Measurements from ENCODE around the gene WDR81.
"Not testable (repeated sequence)": the region's sequence is repeated elsewhere in the genome, so short reads cannot be mapped to it uniquely, and the experiment has no call there.

The WDR81 gene

GRCh38 chr17:1735834-1736347 lies 11.4 kb downstream of the WDR81 start:
- CTCF ChIA-PET = interaction anchor here (0.8 kb wide), 1 partner anchor 20 kb away, joined by 3 read pairs; no protein-coding TSS in a partner anchor
- no peak for DNase-seq (ENCODE audit: extremely low spot score)
- POLR2A ChIA-PET = no interaction called here
- TF ChIP-seq ZNF384 (IDR thresholded peaks at IDR 0.05) = no peak
- TF ChIP-seq L3MBTL2 (conservative IDR thresholded peaks at IDR 0.05) = no peak
- no peak for TF ChIP-seq CTBP1 (IDR thresholded peaks at IDR 0.05; ENCODE audit: borderline replicate concordance)
- TF ChIP-seq, protein P1, sequence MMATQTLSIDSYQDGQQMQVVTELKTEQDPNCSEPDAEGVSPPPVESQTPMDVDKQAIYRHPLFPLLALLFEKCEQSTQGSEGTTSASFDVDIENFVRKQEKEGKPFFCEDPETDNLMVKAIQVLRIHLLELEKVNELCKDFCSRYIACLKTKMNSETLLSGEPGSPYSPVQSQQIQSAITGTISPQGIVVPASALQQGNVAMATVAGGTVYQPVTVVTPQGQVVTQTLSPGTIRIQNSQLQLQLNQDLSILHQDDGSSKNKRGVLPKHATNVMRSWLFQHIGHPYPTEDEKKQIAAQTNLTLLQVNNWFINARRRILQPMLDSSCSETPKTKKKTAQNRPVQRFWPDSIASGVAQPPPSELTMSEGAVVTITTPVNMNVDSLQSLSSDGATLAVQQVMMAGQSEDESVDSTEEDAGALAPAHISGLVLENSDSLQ (IDR thresholded peaks at IDR 0.05) = no peak
- no peak for TF ChIP-seq SP1 (IDR thresholded peaks at IDR 0.05)
- TF ChIP-seq FOXA1 (IDR thresholded peaks at IDR 0.05) = no peak
- TF ChIP-seq ARNT (IDR thresholded peaks at IDR 0.05) = no peak
- no peak for TF ChIP-seq ELF4 (IDR thresholded peaks at IDR 0.05)
- TF ChIP-seq LEF1 (IDR thresholded peaks at IDR 0.05; ENCODE audit: borderline replicate concordance) = no peak
- TF ChIP-seq FOXM1 (IDR thresholded peaks at IDR 0.05; ENCODE audit: borderline replicate concordance) = no peak
- no peak for TF ChIP-seq TARDBP (IDR thresholded peaks at IDR 0.05)
- no peak for TF ChIP-seq NFRKB (IDR thresholded peaks at IDR 0.05)
- TF ChIP-seq BHLHE40 (IDR thresholded peaks at IDR 0.05; ENCODE audit: borderline replicate concordance) = no peak
- no peak for TF ChIP-seq HDGF (IDR thresholded peaks at IDR 0.05; ENCODE audit: borderline replicate concordance)
- TF ChIP-seq FOXK2 (IDR thresholded peaks at IDR 0.05) = no peak
- TF ChIP-seq SUZ12 (IDR thresholded peaks at IDR 0.05) = no peak

DNA sequence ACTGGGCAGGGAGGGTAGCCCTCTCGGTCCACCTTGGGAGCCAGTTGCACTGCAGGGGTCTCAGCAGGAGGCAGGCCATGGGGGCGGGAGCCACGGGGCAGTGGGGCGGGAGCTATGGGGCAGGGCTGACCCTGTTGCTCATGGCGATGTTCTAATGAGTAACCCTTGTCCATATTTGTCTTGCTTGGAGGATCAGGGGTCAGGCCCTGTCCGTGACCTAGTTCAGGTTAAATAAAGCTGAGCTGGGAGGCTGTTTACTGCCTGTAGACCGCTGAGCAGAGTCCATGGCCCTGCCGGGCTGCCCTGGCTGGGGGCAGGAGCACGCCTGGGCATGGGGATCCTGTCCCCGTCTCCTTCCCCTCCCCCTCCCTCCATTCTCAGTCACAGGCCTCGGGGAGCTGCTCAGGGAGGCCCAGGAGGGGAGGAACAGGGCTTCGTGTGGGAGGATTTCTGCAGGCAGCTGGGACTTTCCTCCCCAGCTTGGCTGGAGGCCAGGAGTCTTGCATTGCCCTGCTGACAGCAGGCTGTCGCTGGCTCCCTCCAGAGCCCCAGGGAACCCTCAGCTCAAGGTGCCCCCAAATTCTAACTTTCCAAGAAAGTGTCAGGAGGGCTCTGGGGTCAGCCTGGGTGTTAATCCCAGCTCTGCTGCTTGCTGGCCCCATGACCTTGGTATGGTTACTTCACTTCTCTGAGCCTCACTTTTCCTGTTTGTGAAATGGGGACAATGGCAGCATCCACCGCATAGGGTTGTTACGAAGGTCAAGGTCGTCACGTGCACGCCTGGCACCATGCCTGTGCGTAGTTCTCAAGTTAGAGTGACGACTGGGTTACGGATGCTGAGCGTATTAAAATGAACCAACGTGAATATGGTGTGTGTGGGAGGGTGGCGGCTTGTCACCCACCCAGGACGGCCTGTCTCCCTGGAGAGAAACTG lies 12.1 kb downstream of the WDR81 start:
- TF ChIP-seq LEF1 (IDR thresholded peaks at IDR 0.05; ENCODE audit: borderline replicate concordance) (no peak), FOXM1 (IDR thresholded peaks at IDR 0.05; ENCODE audit: borderline replicate concordance) (no peak), NFRKB (IDR thresholded peaks at IDR 0.05) (no peak), CTBP1 (IDR thresholded peaks at IDR 0.05; ENCODE audit: borderline replicate concordance) (no peak), SP1 (IDR thresholded peaks at IDR 0.05) (no peak), L3MBTL2 (conservative IDR thresholded peaks at IDR 0.05) (no peak), FOXA1 (IDR thresholded peaks at IDR 0.05) (no peak), FOXK2 (IDR thresholded peaks at IDR 0.05) (no peak), ARNT (IDR thresholded peaks at IDR 0.05) (no peak), TARDBP (IDR thresholded peaks at IDR 0.05) (no peak), ZNF384 (IDR thresholded peaks at IDR 0.05) (no peak), HDGF (IDR thresholded peaks at IDR 0.05; ENCODE audit: borderline replicate concordance) (no peak), SUZ12 (IDR thresholded peaks at IDR 0.05) (no peak)
- TF ChIP-seq, protein P1 (IDR thresholded peaks at IDR 0.05) = no peak
- ChIA-PET POLR2A (interaction anchor here (0.8 to 0.9 kb wide), 2 partner anchors 12 to 25 kb away, joined by 3 to 4 read pairs; partner anchors contain the start of genes SERPINF1 and WDR81), CTCF (interaction anchor here (0.8 kb wide), 1 partner anchor 20 kb away, joined by 3 read pairs; no protein-coding TSS in a partner anchor)
- no peak for DNase-seq (ENCODE audit: extremely low spot score)

- DNase-seq (ENCODE audit: extremely low spot score) = no peak
- TF ChIP-seq FOXA1 (IDR thresholded peaks at IDR 0.05) (no peak), SP1 (IDR thresholded peaks at IDR 0.05) (no peak), L3MBTL2 (conservative IDR thresholded peaks at IDR 0.05) (no peak), FOXM1 (IDR thresholded peaks at IDR 0.05; ENCODE audit: borderline replicate concordance) (no peak), BHLHE40 (IDR thresholded peaks at IDR 0.05; ENCODE audit: borderline replicate concordance) (no peak), FOXK2 (IDR thresholded peaks at IDR 0.05) (no peak), NFRKB (IDR thresholded peaks at IDR 0.05) (no peak), CTBP1 (IDR thresholded peaks at IDR 0.05; ENCODE audit: borderline replicate concordance) (no peak)
- POLR2A ChIA-PET = no interaction called here
- CTCF ChIA-PET = no interaction called here
These were observed 13.2 kb downstream of the WDR81 start for GRCh38 chr17:1737531-1738291.

- POLR2A ChIA-PET; DNase-seq (ENCODE audit: extremely low spot score); CTCF ChIA-PET: not testable (repeated sequence)
These were observed 17.4 kb downstream of the WDR81 start for GRCh38 chr17:1741899-1742298.

DNA sequence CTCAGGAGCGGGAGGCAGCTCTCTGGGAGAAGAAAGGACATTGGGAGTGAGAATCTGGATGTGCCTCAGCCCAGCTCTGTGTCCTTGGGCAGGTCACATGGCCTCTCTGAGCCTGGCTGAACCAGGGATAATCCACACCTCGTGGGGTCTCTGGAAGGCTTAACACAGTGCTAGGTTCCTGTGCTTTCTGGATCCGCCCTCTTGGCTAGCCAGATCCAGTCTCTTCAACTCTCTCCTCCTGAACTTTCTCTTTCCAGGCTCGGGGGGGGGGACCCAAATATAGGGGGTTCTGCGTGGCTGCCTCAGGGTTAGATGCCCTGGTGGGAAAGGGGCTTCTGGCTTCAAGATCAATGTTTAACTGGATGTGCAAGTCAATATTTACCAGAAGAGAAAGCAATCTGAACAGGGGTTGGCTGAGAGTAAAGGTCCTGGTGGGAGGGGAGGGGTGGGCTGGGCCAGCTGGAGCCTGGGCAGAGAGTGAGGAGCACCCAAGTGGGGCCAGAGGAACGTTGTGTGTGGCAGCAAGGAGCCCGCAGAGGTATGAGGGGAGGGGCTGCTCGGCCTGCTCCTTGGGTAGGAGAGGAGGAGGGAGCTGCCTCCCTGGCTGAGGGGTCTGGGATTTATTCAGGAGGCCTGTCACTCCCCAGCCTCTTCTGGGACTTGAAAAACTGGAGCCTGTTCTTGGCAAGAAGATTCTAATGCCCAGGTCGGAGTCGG lies 18.0 kb downstream of the WDR81 start, which contains the start of gene SERPINF2:
Gene SERPINF2 (plus strand): TSS at position 501 of the 717 bp plus-strand sequence. CDS start 2,125 bp downstream, outside the sequence.
- no peak for TF ChIP-seq CTBP1 (IDR thresholded peaks at IDR 0.05; ENCODE audit: borderline replicate concordance)
- TF ChIP-seq TARDBP (IDR thresholded peaks at IDR 0.05) = no peak
- TF ChIP-seq FOXM1 (IDR thresholded peaks at IDR 0.05; ENCODE audit: borderline replicate concordance) = no peak
- TF ChIP-seq FOXK2 (IDR thresholded peaks at IDR 0.05) = no peak
- TF ChIP-seq, protein P1 (IDR thresholded peaks at IDR 0.05) = no peak
- CTCF ChIA-PET = no interaction called here
- no peak for DNase-seq (ENCODE audit: extremely low spot score)
- POLR2A ChIA-PET = no interaction called here
